Measurements from ENCODE around the gene U2SURP. TPM values are rescaled to one million over a fixed set of nuclear protein-coding genes. Genes with fewer than 3 reads are reported as not detected.

Gene U2SURP
- total RNA-seq, 2 donors from 2014 or later: 53.1 to 91.5 TPM

DNA sequence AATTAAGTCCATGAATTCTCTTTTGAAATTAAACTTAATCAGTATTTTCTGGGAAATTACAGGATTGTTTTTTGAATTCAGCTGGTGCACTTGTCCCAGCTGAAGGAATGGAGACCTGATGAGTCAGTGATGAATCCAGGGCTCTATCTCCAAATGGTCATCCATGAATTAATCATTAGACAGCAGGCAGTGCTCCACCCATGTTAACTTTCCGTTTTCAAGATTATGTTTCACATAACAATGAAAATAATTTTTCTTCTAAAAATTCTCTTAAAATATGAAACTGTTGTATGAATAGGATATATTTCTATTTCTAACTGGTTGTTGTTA, 24.0 kb upstream of the U2SURP start:
- no peak for ATAC-seq (ENCODE audit: insufficient number of reproducible peaks, low FRiP score, low read depth)
- no peak for DNase-seq (ENCODE audit: low spot score)
- Histone ChIP-seq H3K4me3 (no peak overlapping the region), H3K36me3 (no peaks in the 10 kb centered on the region), H3K27ac (no peak overlapping the region), H3K4me1 (ENCODE audit: control insufficient read depth in 1 of 2, low read depth in 2 of 2) (peaks cover 0 to 16% of the 10 kb centered on the region in 2 donors), H3K9me3 (no peaks in the 10 kb centered on the region), H3K27me3 (replicated peaks; ENCODE audit: insufficient read depth) (no peaks in the 10 kb centered on the region)
- TF ChIP-seq, protein P1, sequence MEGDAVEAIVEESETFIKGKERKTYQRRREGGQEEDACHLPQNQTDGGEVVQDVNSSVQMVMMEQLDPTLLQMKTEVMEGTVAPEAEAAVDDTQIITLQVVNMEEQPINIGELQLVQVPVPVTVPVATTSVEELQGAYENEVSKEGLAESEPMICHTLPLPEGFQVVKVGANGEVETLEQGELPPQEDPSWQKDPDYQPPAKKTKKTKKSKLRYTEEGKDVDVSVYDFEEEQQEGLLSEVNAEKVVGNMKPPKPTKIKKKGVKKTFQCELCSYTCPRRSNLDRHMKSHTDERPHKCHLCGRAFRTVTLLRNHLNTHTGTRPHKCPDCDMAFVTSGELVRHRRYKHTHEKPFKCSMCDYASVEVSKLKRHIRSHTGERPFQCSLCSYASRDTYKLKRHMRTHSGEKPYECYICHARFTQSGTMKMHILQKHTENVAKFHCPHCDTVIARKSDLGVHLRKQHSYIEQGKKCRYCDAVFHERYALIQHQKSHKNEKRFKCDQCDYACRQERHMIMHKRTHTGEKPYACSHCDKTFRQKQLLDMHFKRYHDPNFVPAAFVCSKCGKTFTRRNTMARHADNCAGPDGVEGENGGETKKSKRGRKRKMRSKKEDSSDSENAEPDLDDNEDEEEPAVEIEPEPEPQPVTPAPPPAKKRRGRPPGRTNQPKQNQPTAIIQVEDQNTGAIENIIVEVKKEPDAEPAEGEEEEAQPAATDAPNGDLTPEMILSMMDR (IDR thresholded peaks at IDR 0.05): no peak

GRCh38 chr3:142981108-142981507, 20.3 kb upstream of the U2SURP start:
- H3K36me3 ChIP-seq: no peaks in the 10 kb centered on the region
- DNase-seq (ENCODE audit: low spot score): no peak
- no peak overlapping the region for H3K27ac ChIP-seq
- no peak overlapping the region for H3K4me3 ChIP-seq
- TF ChIP-seq, protein P1 (IDR thresholded peaks at IDR 0.05): no peak
- H3K27me3 ChIP-seq (replicated peaks; ENCODE audit: insufficient read depth): no peaks in the 10 kb centered on the region
- peaks cover 0 to 10% of the 10 kb centered on the region in 2 donors for H3K4me1 ChIP-seq (ENCODE audit: control insufficient read depth in 1 of 2, low read depth in 2 of 2)
- ATAC-seq (ENCODE audit: insufficient number of reproducible peaks, low FRiP score, low read depth): no peak
- no peaks in the 10 kb centered on the region for H3K9me3 ChIP-seq

GRCh38 chr3:142982038-142982773, 19.2 kb upstream of the U2SURP start:
- Histone ChIP-seq H3K4me3 (no peak overlapping the region), H3K36me3 (no peaks in the 10 kb centered on the region), H3K27me3 (replicated peaks; ENCODE audit: insufficient read depth) (no peaks in the 10 kb centered on the region), H3K9me3 (no peaks in the 10 kb centered on the region), H3K27ac (no peak overlapping the region), H3K4me1 (ENCODE audit: control insufficient read depth in 1 of 2, low read depth in 2 of 2) (peaks cover 0 to 1% of the 10 kb centered on the region in 2 donors)
- no peak for DNase-seq (ENCODE audit: low spot score)
- no peak for ATAC-seq (ENCODE audit: insufficient number of reproducible peaks, low FRiP score, low read depth)
- TF ChIP-seq, protein P1 (IDR thresholded peaks at IDR 0.05): no peak

- H3K27ac ChIP-seq: no peak overlapping the region
- no peaks in the 10 kb centered on the region for H3K9me3 ChIP-seq
- no peaks in the 10 kb centered on the region for H3K36me3 ChIP-seq
- DNase-seq (ENCODE audit: low spot score) (no peak), ATAC-seq (ENCODE audit: insufficient number of reproducible peaks, low FRiP score, low read depth) (no peak)
- TF ChIP-seq, protein P1 (IDR thresholded peaks at IDR 0.05): no peak
- no peaks in the 10 kb centered on the region for H3K4me1 ChIP-seq (ENCODE audit: control insufficient read depth in 1 of 2, low read depth in 2 of 2)
- no peak overlapping the region for H3K4me3 ChIP-seq
- H3K27me3 ChIP-seq (replicated peaks; ENCODE audit: insufficient read depth): no peaks in the 10 kb centered on the region
Observed at GRCh38 chr3:142983318-142983717, 18.1 kb upstream of the U2SURP start.

DNA sequence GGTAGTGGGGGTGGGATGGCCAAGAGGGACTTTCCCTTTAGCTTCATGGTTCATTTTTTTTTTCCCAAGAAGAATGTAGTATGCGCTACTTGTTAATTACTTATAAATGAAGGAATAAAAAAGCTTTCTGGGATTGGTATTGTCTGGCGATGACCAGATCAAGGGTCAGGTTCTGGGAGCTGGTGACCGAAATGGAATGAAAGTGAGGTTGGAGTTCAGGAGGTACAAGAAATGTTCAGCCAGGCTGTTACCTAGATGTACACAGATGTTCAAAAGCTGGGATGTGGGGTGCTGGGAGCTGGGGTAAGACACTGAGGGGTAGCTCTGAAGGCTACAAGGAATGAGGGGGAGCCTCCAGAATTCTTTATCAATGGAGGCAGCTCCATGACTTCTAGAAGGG, 17.1 kb upstream of the U2SURP start:
- no peak overlapping the region for H3K27ac ChIP-seq
- H3K4me1 ChIP-seq (ENCODE audit: control insufficient read depth in 1 of 2, low read depth in 2 of 2): no peaks in the 10 kb centered on the region
- TF ChIP-seq, protein P1 (IDR thresholded peaks at IDR 0.05): no peak
- H3K4me3 ChIP-seq: no peak overlapping the region
- no peaks in the 10 kb centered on the region for H3K27me3 ChIP-seq (replicated peaks; ENCODE audit: insufficient read depth)
- H3K36me3 ChIP-seq: no peaks in the 10 kb centered on the region
- no peak for DNase-seq (ENCODE audit: low spot score)
- no peak for ATAC-seq (ENCODE audit: insufficient number of reproducible peaks, low FRiP score, low read depth)
- H3K9me3 ChIP-seq: no peaks in the 10 kb centered on the region
